Liver (tissue), 3 donors: ENCODE data around the gene ZNF862.

Experiments
- JUND ChIP-seq, 2 donors: IDR thresholded peaks; 2 replicates each; pipeline ENCODE4 v1.6.1; 2016; ENCODE audit warnings: antibody characterized with exemption in 2 of 2
- RAD21 ChIP-seq, 2 donors: IDR thresholded peaks; 2 replicates each; pipeline ENCODE4 v1.6.1; 2016; ENCODE audit warnings: antibody characterized with exemption in 2 of 2, mild to moderate bottlenecking in 2 of 2
- YY1 ChIP-seq: IDR thresholded peaks from 2 replicates; pipeline ENCODE4 v1.6.1; 2016; ENCODE audit warnings: antibody characterized with exemption, mild to moderate bottlenecking
- TF ChIP-seq, protein P1 (sequence below): fragments of 150-350 bp; IDR thresholded peaks from 2 replicates; pipeline ENCODE4 v1.5.1; 2017; ENCODE audit warnings: improper control_type of control experiment, low read depth, low read length; ENCODE audit not compliant: missing input control
- TF ChIP-seq, protein P2 (sequence below): IDR thresholded peaks from 2 replicates; pipeline ENCODE4 v1.6.1; 2016; ENCODE audit warnings: antibody characterized with exemption
- donor health status: healthy.
- donor health status: healthy.

DNA sequence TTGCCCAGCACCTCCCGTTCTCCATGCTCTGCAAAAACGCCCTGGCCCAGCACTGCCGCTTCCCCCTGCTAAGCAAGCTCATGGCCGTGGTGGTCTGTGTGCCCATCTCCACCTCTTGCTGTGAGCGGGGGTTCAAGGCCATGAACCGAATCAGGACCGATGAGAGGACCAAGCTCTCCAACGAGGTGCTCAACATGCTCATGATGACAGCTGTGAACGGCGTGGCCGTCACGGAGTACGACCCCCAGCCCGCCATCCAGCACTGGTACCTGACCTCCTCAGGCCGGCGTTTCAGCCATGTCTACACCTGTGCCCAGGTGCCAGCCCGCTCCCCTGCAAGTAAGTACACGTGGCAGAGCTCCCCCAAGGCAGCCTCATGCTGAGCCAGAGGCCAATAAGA lies 24.0 kb downstream of the ZNF862 start:
- TF ChIP-seq JUND (IDR thresholded peaks at IDR 0.05) (no peak), RAD21 (IDR thresholded peaks at IDR 0.05) (no peak), YY1 (no peak)
- TF ChIP-seq, protein P1, sequence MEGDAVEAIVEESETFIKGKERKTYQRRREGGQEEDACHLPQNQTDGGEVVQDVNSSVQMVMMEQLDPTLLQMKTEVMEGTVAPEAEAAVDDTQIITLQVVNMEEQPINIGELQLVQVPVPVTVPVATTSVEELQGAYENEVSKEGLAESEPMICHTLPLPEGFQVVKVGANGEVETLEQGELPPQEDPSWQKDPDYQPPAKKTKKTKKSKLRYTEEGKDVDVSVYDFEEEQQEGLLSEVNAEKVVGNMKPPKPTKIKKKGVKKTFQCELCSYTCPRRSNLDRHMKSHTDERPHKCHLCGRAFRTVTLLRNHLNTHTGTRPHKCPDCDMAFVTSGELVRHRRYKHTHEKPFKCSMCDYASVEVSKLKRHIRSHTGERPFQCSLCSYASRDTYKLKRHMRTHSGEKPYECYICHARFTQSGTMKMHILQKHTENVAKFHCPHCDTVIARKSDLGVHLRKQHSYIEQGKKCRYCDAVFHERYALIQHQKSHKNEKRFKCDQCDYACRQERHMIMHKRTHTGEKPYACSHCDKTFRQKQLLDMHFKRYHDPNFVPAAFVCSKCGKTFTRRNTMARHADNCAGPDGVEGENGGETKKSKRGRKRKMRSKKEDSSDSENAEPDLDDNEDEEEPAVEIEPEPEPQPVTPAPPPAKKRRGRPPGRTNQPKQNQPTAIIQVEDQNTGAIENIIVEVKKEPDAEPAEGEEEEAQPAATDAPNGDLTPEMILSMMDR = no peak
- TF ChIP-seq, protein P2, sequence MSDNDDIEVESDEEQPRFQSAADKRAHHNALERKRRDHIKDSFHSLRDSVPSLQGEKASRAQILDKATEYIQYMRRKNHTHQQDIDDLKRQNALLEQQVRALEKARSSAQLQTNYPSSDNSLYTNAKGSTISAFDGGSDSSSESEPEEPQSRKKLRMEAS = no peak
